Mesendoderm (in vitro differentiated cells): ENCODE results near the gene UBE2I. TPM values are rescaled to one million over a fixed set of nuclear protein-coding genes. Genes with fewer than 3 reads are reported as not detected.

ENCODE experiments used
- DNase-seq: peaks from one replicate; pipeline ENCODE4 v3.0.0; 2013
- H2AK5ac ChIP-seq: 2 replicates; pipeline ENCODE4 v1.6.1; 2013; ENCODE audit warnings: low read length, inconsistent platforms
- H2BK120ac ChIP-seq: 2 replicates; pipeline ENCODE4 v1.6.1; 2013; ENCODE audit warnings: low read depth, mild to moderate bottlenecking, low read length, moderate library complexity, mixed read lengths
- H2BK15ac ChIP-seq: replicated peaks from 2 replicates; pipeline ENCODE4 v1.6.1; 2013; ENCODE audit warnings: low read depth, mild to moderate bottlenecking, moderate library complexity
- H2BK5ac ChIP-seq: 2 replicates; pipeline ENCODE4 v1.6.1; 2013; ENCODE audit warnings: low read length, inconsistent platforms
- H3K18ac ChIP-seq: 2 replicates; pipeline ENCODE4 v1.6.1; 2013; ENCODE audit warnings: mild to moderate bottlenecking, low read length, mixed read lengths
- H3K23ac ChIP-seq: one replicate; pipeline ENCODE4 v1.6.1; 2013; ENCODE audit warnings: low read length
- H3K27ac ChIP-seq: 2 replicates; pipeline ENCODE4 v1.5.1; 2013; ENCODE audit warnings: low read depth, mild to moderate bottlenecking, inconsistent platforms, low read length, moderate library complexity
- H3K27me3 ChIP-seq: 2 replicates; pipeline ENCODE4 v1.6.1; 2013; ENCODE audit warnings: low read length, control low read depth, mild to moderate bottlenecking, inconsistent platforms; ENCODE audit not compliant: insufficient read depth, poor library complexity
- H3K36me3 ChIP-seq: 2 replicates; pipeline ENCODE4 v1.6.1; 2013; ENCODE audit warnings: low read length, inconsistent platforms; ENCODE audit not compliant: control insufficient read depth, insufficient read depth
- H3K4ac ChIP-seq: one replicate; pipeline ENCODE4 v1.6.1; 2013; ENCODE audit warnings: low read depth, mild to moderate bottlenecking, low read length, moderate library complexity
- H3K4me1 ChIP-seq: 2 replicates; pipeline ENCODE4 v1.6.1; 2013; ENCODE audit warnings: low read depth, low read length, inconsistent platforms; ENCODE audit not compliant: control insufficient read depth
- H3K4me2 ChIP-seq: 2 replicates; pipeline ENCODE4 v1.6.1; 2013; ENCODE audit warnings: low read length
- H3K4me3 ChIP-seq: 2 replicates; pipeline ENCODE4 v1.5.1; 2013; ENCODE audit warnings: mild to moderate bottlenecking, low read length
- H3K56ac ChIP-seq: one replicate; pipeline ENCODE4 v1.6.1; 2013; ENCODE audit warnings: low read length
- H3K79me1 ChIP-seq: 2 replicates; pipeline ENCODE4 v1.6.1; 2013; ENCODE audit warnings: low read length, inconsistent platforms
- H3K79me2 ChIP-seq: 2 replicates; pipeline ENCODE4 v1.6.1; 2013; ENCODE audit warnings: mild to moderate bottlenecking, low read length; ENCODE audit not compliant: control insufficient read depth, insufficient read depth
- H3K9ac ChIP-seq: 2 replicates; pipeline ENCODE4 v1.6.1; 2013; ENCODE audit warnings: low read length, inconsistent platforms
- H4K5ac ChIP-seq: one replicate; pipeline ENCODE4 v1.6.1; 2013; ENCODE audit warnings: low read length
- H4K8ac ChIP-seq: one replicate; pipeline ENCODE4 v1.6.1; 2013; ENCODE audit warnings: low read depth, mild to moderate bottlenecking, control low read depth, low read length, moderate library complexity
- WGBS: extraction: QIAGEN DNeasy Blood & Tissue Kit; methylation state at CpG from one replicate; pipeline ENCODE4 v1.1.7; 2013; ENCODE audit warnings: low lambda C conversion rate, missing lambda C conversion rate; ENCODE audit not compliant: insufficient coverage; ENCODE audit errors: extremely low coverage; 5-methylcytosine and 5-hydroxymethylcytosine counted together
- polyA plus RNA-seq, 2 experiments: library from polyadenylated mRNA; stranded (reverse); fragments of 200-250 nt; gene quantifications; one replicate each; pipeline ENCODE4 v1.2.3, GENCODE V29; 2013

Gene UBE2I
- polyA plus RNA-seq (2013, experiment 1 of 2): 247 TPM
- 242 TPM for polyA plus RNA-seq (2013, experiment 2 of 2)

- Histone ChIP-seq H2BK120ac (no peak within 1 kb of the TSS), H3K36me3 (no peaks in the 10 kb centered on the region), H3K4me3 (peak within 1 kb of the TSS; percentile 90), H2BK5ac (peak within 1 kb of the TSS; percentile 99), H3K56ac (peak within 1 kb of the TSS; percentile 98), H3K4me1 (peaks cover 6% of the 10 kb centered on the region), H4K8ac (peak within 1 kb of the TSS; percentile 68), H3K79me1 (peaks cover 4% of the 10 kb centered on the region), H3K27me3 (no peaks in the 10 kb centered on the region), H3K79me2 (peaks cover 44% of the 10 kb centered on the region), H4K5ac (no peak within 1 kb of the TSS), H3K27ac (peak within 1 kb of the TSS; percentile 98), H2AK5ac (no peak within 1 kb of the TSS), H3K9ac (peak within 1 kb of the TSS; percentile 99), H3K4ac (peak within 1 kb of the TSS; percentile 92), H3K4me2 (peak within 1 kb of the TSS; percentile 98), H3K18ac (peak within 1 kb of the TSS; percentile 91), H2BK15ac (no peak within 1 kb of the TSS), H3K23ac (peak within 1 kb of the TSS; percentile 89)
- peak; percentile 99 for DNase-seq
- WGBS: no CpG with 5 or more reads among the region's 117 CpGs
These were observed at the start of gene UBE2I for GRCh38 chr16:1308977-1309885. TSS of gene UBE2I (plus strand) at chr16:1309636. CDS start at chr16:1314031, 4,395 bp downstream.

GRCh38 chr16:1259760-1260068 lies 49.7 kb upstream of the UBE2I start:
- Histone ChIP-seq H2BK120ac (no peak overlapping the region), H3K56ac (no peak overlapping the region), H3K27ac (no peak overlapping the region), H3K18ac (no peak overlapping the region), H3K36me3 (no peaks in the 10 kb centered on the region), H3K79me1 (no peaks in the 10 kb centered on the region), H3K4me1 (no peaks in the 10 kb centered on the region), H3K4ac (no peak overlapping the region), H2BK15ac (no peak overlapping the region), H3K4me3 (no peak overlapping the region), H3K4me2 (no peak overlapping the region), H3K79me2 (no peaks in the 10 kb centered on the region), H3K23ac (no peak overlapping the region), H2AK5ac (no peak overlapping the region), H2BK5ac (no peak overlapping the region), H4K8ac (no peak overlapping the region), H3K9ac (no peak overlapping the region), H4K5ac (no peak overlapping the region), H3K27me3 (peaks cover 22% of the 10 kb centered on the region)
- WGBS: no CpG with 5 or more reads among the region's 11 CpGs
- DNase-seq: no peak

- Histone ChIP-seq H3K27ac (no peak overlapping the region), H2BK15ac (no peak overlapping the region), H3K4me3 (no peak overlapping the region), H4K8ac (no peak overlapping the region), H3K4me2 (no peak overlapping the region), H3K18ac (no peak overlapping the region), H3K4me1 (no peaks in the 10 kb centered on the region), H2BK120ac (no peak overlapping the region), H3K4ac (no peak overlapping the region), H4K5ac (no peak overlapping the region), H2AK5ac (no peak overlapping the region), H3K79me2 (no peaks in the 10 kb centered on the region), H3K56ac (no peak overlapping the region), H3K9ac (no peak overlapping the region), H3K36me3 (no peaks in the 10 kb centered on the region), H3K79me1 (no peaks in the 10 kb centered on the region), H2BK5ac (no peak overlapping the region), H3K27me3 (peaks cover 22% of the 10 kb centered on the region), H3K23ac (no peak overlapping the region)
- no CpG with 5 or more reads among the region's 36 CpGs for WGBS
- no peak for DNase-seq
These were observed 49.2 kb upstream of the UBE2I start for GRCh38 chr16:1260101-1260680.

- Histone ChIP-seq H3K4me2 (no peak overlapping the region), H4K8ac (no peak overlapping the region), H3K4me1 (no peaks in the 10 kb centered on the region), H3K18ac (no peak overlapping the region), H3K36me3 (no peaks in the 10 kb centered on the region), H3K23ac (no peak overlapping the region), H2BK120ac (no peak overlapping the region), H3K4me3 (no peak overlapping the region), H2BK15ac (no peak overlapping the region), H3K4ac (no peak overlapping the region), H3K27me3 (peaks cover 22% of the 10 kb centered on the region), H3K27ac (no peak overlapping the region), H3K9ac (no peak overlapping the region), H4K5ac (no peak overlapping the region), H3K56ac (peak overlapping the region; percentile 15), H2AK5ac (no peak overlapping the region), H2BK5ac (no peak overlapping the region), H3K79me1 (no peaks in the 10 kb centered on the region), H3K79me2 (no peaks in the 10 kb centered on the region)
- WGBS: no CpG with 5 or more reads among the region's 47 CpGs
- peak; percentile 54 for DNase-seq
These were observed 48.1 kb upstream of the UBE2I start for GRCh38 chr16:1261131-1261892.

DNA sequence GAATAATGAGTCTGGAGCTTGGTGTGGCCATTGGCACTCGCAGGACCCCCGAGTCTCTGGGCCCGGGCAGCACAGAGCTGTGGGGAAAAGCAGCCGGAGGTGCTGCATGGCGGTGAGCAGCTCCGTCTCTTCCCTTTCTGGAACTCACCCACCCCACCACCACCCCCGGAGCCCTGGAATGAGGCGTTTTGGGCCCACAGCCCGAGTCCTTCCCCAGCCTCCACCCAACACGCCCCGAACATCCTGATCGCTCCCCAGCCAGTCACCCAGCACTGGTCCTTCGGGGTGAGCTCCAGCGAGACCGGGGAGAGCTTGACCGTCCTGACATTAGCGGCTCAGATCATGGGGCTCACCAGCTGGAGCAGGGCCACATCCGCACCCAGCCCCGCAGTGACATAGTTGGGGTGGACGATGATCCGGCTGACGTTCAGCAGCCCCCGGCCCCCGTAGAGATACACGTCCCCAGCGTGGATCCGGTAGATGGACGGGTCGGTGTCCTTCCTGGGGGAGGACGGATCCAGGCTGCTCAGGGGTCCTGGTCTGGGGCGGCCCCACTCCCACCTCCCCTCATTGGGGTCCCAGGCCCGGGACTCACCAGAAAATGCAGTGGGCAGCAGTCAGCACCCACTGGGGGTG lies 47.1 kb upstream of the UBE2I start:
- Histone ChIP-seq H2BK5ac (no peak overlapping the region), H4K8ac (no peak overlapping the region), H3K56ac (no peak overlapping the region), H3K18ac (no peak overlapping the region), H2AK5ac (no peak overlapping the region), H3K4ac (no peak overlapping the region), H3K4me2 (no peak overlapping the region), H3K23ac (no peak overlapping the region), H3K9ac (no peak overlapping the region), H3K4me3 (no peak overlapping the region), H2BK15ac (no peak overlapping the region), H3K79me2 (no peaks in the 10 kb centered on the region), H3K36me3 (no peaks in the 10 kb centered on the region), H4K5ac (no peak overlapping the region), H3K27ac (no peak overlapping the region), H3K4me1 (no peaks in the 10 kb centered on the region), H2BK120ac (no peak overlapping the region), H3K79me1 (no peaks in the 10 kb centered on the region), H3K27me3 (peaks cover 22% of the 10 kb centered on the region)
- no CpG with 5 or more reads among the region's 32 CpGs for WGBS
- no peak for DNase-seq
